Loucy (cell line): ENCODE results near the gene EFL1.

Experiments
- EZH2phosphoT487 ChIP-seq: fragments of 200-600 bp; IDR thresholded peaks from 2 replicates; pipeline ENCODE4 v1.6.1; 2018; ENCODE audit warnings: antibody characterized with exemption, mild to moderate bottlenecking, moderate library complexity, borderline replicate concordance
- TF ChIP-seq, protein P1 (sequence below): fragments of 200-600 bp; sonication (generic); conservative IDR thresholded peaks from 2 replicates; pipeline ENCODE4 v1.5.1; 2014; ENCODE audit warnings: mild to moderate bottlenecking, antibody characterized with exemption, low read length

- TF ChIP-seq, protein P1, sequence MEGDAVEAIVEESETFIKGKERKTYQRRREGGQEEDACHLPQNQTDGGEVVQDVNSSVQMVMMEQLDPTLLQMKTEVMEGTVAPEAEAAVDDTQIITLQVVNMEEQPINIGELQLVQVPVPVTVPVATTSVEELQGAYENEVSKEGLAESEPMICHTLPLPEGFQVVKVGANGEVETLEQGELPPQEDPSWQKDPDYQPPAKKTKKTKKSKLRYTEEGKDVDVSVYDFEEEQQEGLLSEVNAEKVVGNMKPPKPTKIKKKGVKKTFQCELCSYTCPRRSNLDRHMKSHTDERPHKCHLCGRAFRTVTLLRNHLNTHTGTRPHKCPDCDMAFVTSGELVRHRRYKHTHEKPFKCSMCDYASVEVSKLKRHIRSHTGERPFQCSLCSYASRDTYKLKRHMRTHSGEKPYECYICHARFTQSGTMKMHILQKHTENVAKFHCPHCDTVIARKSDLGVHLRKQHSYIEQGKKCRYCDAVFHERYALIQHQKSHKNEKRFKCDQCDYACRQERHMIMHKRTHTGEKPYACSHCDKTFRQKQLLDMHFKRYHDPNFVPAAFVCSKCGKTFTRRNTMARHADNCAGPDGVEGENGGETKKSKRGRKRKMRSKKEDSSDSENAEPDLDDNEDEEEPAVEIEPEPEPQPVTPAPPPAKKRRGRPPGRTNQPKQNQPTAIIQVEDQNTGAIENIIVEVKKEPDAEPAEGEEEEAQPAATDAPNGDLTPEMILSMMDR, result no peak
- no peak for TF ChIP-seq EZH2phosphoT487
Measured at GRCh38 chr15:82133251-82133650, 129.3 kb downstream of the EFL1 start.
